Left ventricle myocardium inferior (tissue), 1 donor: ENCODE measurements around the gene DMRT1. TPM values are rescaled to one million over a fixed set of nuclear protein-coding genes. Genes with fewer than 3 reads are reported as not detected.
"Not testable (repeated sequence)": the region's sequence is repeated elsewhere in the genome, so short reads cannot be mapped to it uniquely, and the experiment has no call there.

Source experiments
- DNase-seq: peaks from one replicate; pipeline ENCODE4 v3.0.0-alpha.2; 2020
- H3K27ac ChIP-seq: fragments of 200-600 bp; replicated peaks from 2 replicates; pipeline ENCODE4 v1.8.0; 2021
- H3K27me3 ChIP-seq: fragments of 200-600 bp; 2 replicates; pipeline ENCODE4 v1.8.0; 2021; ENCODE audit warnings: low read depth
- H3K36me3 ChIP-seq: fragments of 200-600 bp; 2 replicates; pipeline ENCODE4 v1.8.0; 2021
- H3K4me1 ChIP-seq: fragments of 200-600 bp; 2 replicates; pipeline ENCODE4 v1.8.0; 2021
- H3K4me3 ChIP-seq: fragments of 200-600 bp; 2 replicates; pipeline ENCODE4 v1.8.0; 2021; ENCODE audit warnings: mild to moderate bottlenecking, moderate library complexity
- H3K9me3 ChIP-seq: fragments of 200-600 bp; replicated peaks from 2 replicates; pipeline ENCODE4 v1.8.0; 2021
- CTCF ChIP-seq: fragments of 200-600 bp; IDR thresholded peaks from 2 replicates; pipeline ENCODE4 v1.8.0; 2021; ENCODE audit warnings: antibody characterized with exemption, mild to moderate bottlenecking, borderline replicate concordance
- intact Hi-C: fragments of 100-400 bp; cut with micrococcal nuclease; formaldehyde crosslinking; loops from one replicate; pipeline ENCODE4 v1.11.0; 2022
- total RNA-seq: library from RNA; stranded (reverse); fragmentation: NEBNext Ultra II Directional; extraction: Animal tissue kit (Norgen Biotek cat#: 25700); gene quantifications from one replicate; pipeline ENCODE4 v1.2.1, GENCODE V29; 2021
- donor health status: DM: no; HTN: yes; CAD: no; lungs with severe emphysema.

DMRT1 gene
- total RNA-seq, 1 donor from 2014 or later: not detected

GRCh38 chr9:846852-847251, 5.4 kb downstream of the DMRT1 start:
- intact Hi-C loops: no loop called here
- no peak for DNase-seq
- no peak overlapping the region for H3K27ac ChIP-seq
- peaks cover under 1% of the 10 kb centered on the region for H3K4me1 ChIP-seq
- no peak for TF ChIP-seq CTCF
- H3K9me3 ChIP-seq: no peaks in the 10 kb centered on the region
- H3K36me3 ChIP-seq: no peaks in the 10 kb centered on the region
- H3K27me3 ChIP-seq: peaks cover 98% of the 10 kb centered on the region
- H3K4me3 ChIP-seq: no peak overlapping the region

GRCh38 chr9:847505-847904, 6.0 kb downstream of the DMRT1 start:
- Histone ChIP-seq H3K4me1 (no peaks in the 10 kb centered on the region), H3K4me3 (no peak overlapping the region), H3K36me3 (no peaks in the 10 kb centered on the region), H3K27me3 (peaks cover 97% of the 10 kb centered on the region), H3K27ac (no peak overlapping the region), H3K9me3 (no peaks in the 10 kb centered on the region)
- intact Hi-C loops: no loop called here
- no peak for TF ChIP-seq CTCF
- DNase-seq: no peak

- TF ChIP-seq CTCF: no peak
- H3K4me1 ChIP-seq: no peaks in the 10 kb centered on the region
- no peaks in the 10 kb centered on the region for H3K9me3 ChIP-seq
- DNase-seq: no peak
- H3K36me3 ChIP-seq: no peaks in the 10 kb centered on the region
- H3K4me3 ChIP-seq: no peak overlapping the region
- intact Hi-C loops: no loop called here
- H3K27me3 ChIP-seq: peaks cover 97% of the 10 kb centered on the region
- no peak overlapping the region for H3K27ac ChIP-seq
Observed at GRCh38 chr9:849431-849830, 7.9 kb downstream of the DMRT1 start.

GRCh38 chr9:852539-852938, 11.0 kb downstream of the DMRT1 start:
- Histone ChIP-seq H3K4me3 (no peak overlapping the region), H3K27me3 (peaks cover 85% of the 10 kb centered on the region), H3K9me3 (no peaks in the 10 kb centered on the region), H3K4me1 (no peaks in the 10 kb centered on the region), H3K27ac (no peak overlapping the region), H3K36me3 (no peaks in the 10 kb centered on the region)
- DNase-seq: no peak
- intact Hi-C loops: no loop called here
- no peak for TF ChIP-seq CTCF

GRCh38 chr9:859251-859650, 17.8 kb downstream of the DMRT1 start:
- DNase-seq: no peak
- Histone ChIP-seq H3K27me3 (peaks cover 48% of the 10 kb centered on the region), H3K4me3 (no peak overlapping the region), H3K4me1 (no peaks in the 10 kb centered on the region), H3K36me3 (no peaks in the 10 kb centered on the region), H3K9me3 (no peaks in the 10 kb centered on the region), H3K27ac (no peak overlapping the region)
- TF ChIP-seq CTCF: no peak
- intact Hi-C loops: no loop called here

- intact Hi-C loops: no loop called here
- no peak overlapping the region for H3K27ac ChIP-seq
Observed at GRCh38 chr9:860706-861105, 19.2 kb downstream of the DMRT1 start.

GRCh38 chr9:861525-861924, 20.0 kb downstream of the DMRT1 start:
- H3K4me3 ChIP-seq, H3K27ac ChIP-seq, H3K4me1 ChIP-seq, DNase-seq, H3K36me3 ChIP-seq, intact Hi-C loops, H3K9me3 ChIP-seq: not testable (repeated sequence)
- peaks cover 40% of the 10 kb centered on the region for H3K27me3 ChIP-seq

More at GRCh38 chr9:860706-861105, 19.2 kb downstream of the DMRT1 start:
- DNase-seq: no peak
- Histone ChIP-seq H3K36me3 (no peaks in the 10 kb centered on the region), H3K9me3 (no peaks in the 10 kb centered on the region), H3K4me1 (no peaks in the 10 kb centered on the region), H3K27me3 (peaks cover 41% of the 10 kb centered on the region), H3K4me3 (no peak overlapping the region)
- no peak for TF ChIP-seq CTCF
